GM19468 (cell line): ENCODE results near the gene GRIPAP1.

Experiments used
- ATAC-seq: cut with Tn5 transposase; IDR thresholded peaks from one replicate; pipeline ENCODE4 v1.9.1; 2021; ENCODE audit warnings: mild to moderate bottlenecking, moderate library complexity, moderate number of reproducible peaks; ENCODE audit not compliant: unreplicated experiment; ENCODE audit errors: extremely low read depth

The GRIPAP1 gene

GRCh38 chrX:48927736-48928382 lies 74.2 kb downstream of the GRIPAP1 start:
- no peak for ATAC-seq

GRCh38 chrX:48927123-48927522 lies 74.9 kb downstream of the GRIPAP1 start:
- ATAC-seq, result no peak

- ATAC-seq, result no peak
Measured at GRCh38 chrX:48924270-48924669, 77.8 kb downstream of the GRIPAP1 start.

- no peak for ATAC-seq
Measured at GRCh38 chrX:48923771-48924170, 78.3 kb downstream of the GRIPAP1 start.
